ENCODE results near the gene LRRTM4. TPM values are rescaled to one million over a fixed set of nuclear protein-coding genes. Genes with fewer than 3 reads are reported as not detected.

LRRTM4 gene
- total RNA-seq, 1 donor from 2014 or later = 1.8 TPM

DNA sequence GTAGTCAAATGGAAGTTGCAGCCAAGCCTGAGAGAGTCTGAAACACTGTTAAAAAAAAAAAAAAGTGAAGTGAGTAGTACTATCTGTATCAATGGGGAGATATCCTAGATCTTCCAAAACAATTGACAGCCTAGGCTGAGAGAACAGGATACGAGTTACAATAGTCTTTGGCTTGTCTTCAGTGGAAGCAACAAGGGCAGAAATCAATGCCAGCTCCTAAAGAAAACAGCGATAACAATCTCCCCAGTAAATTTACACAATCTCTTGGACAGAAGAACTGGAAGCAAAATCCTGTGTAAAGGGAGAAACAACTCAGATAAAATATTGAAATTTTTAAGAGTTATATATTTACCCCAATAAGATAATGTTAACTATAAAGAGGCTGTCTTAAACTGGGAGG lies 508.7 kb downstream of the LRRTM4 start:
- Mint-ChIP-seq H3K4me1 (ENCODE audit: unreplicated experiment) (peaks cover 10% of the 10 kb centered on the region), H3K27me3 (ENCODE audit: unreplicated experiment) (no peaks in the 10 kb centered on the region), H3K9me3 (ENCODE audit: unreplicated experiment) (no peaks in the 10 kb centered on the region), H3K36me3 (ENCODE audit: low read depth, unreplicated experiment) (no peaks in the 10 kb centered on the region), H3K4me3 (ENCODE audit: unreplicated experiment) (no peak overlapping the region), H3K27ac (ENCODE audit: unreplicated experiment) (no peak overlapping the region)
- no peak for TF ChIP-seq CTCF (IDR thresholded peaks at IDR 0.05; ENCODE audit: unreplicated experiment)
- DNase-seq (ENCODE audit: low spot score) = no peak

- Mint-ChIP-seq H3K27ac (ENCODE audit: unreplicated experiment) (no peak overlapping the region), H3K4me1 (ENCODE audit: unreplicated experiment) (peaks cover 10% of the 10 kb centered on the region), H3K27me3 (ENCODE audit: unreplicated experiment) (no peaks in the 10 kb centered on the region), H3K4me3 (ENCODE audit: unreplicated experiment) (no peak overlapping the region), H3K9me3 (ENCODE audit: unreplicated experiment) (no peaks in the 10 kb centered on the region), H3K36me3 (ENCODE audit: low read depth, unreplicated experiment) (no peaks in the 10 kb centered on the region)
- no peak for TF ChIP-seq CTCF (IDR thresholded peaks at IDR 0.05; ENCODE audit: unreplicated experiment)
- DNase-seq (ENCODE audit: low spot score) = no peak
Observed at GRCh38 chr2:77009307-77009706, 512.9 kb downstream of the LRRTM4 start.

- no peak for TF ChIP-seq CTCF (IDR thresholded peaks at IDR 0.05; ENCODE audit: unreplicated experiment)
- peaks cover 10% of the 10 kb centered on the region for H3K4me1 Mint-ChIP-seq (ENCODE audit: unreplicated experiment)
- no peak for DNase-seq (ENCODE audit: low spot score)
- no peaks in the 10 kb centered on the region for H3K27me3 Mint-ChIP-seq (ENCODE audit: unreplicated experiment)
- no peaks in the 10 kb centered on the region for H3K36me3 Mint-ChIP-seq (ENCODE audit: low read depth, unreplicated experiment)
- no peak overlapping the region for H3K4me3 Mint-ChIP-seq (ENCODE audit: unreplicated experiment)
- H3K9me3 Mint-ChIP-seq (ENCODE audit: unreplicated experiment) = no peaks in the 10 kb centered on the region
- H3K27ac Mint-ChIP-seq (ENCODE audit: unreplicated experiment) = no peak overlapping the region
Observed at GRCh38 chr2:77008853-77009252, 513.3 kb downstream of the LRRTM4 start.

DNA sequence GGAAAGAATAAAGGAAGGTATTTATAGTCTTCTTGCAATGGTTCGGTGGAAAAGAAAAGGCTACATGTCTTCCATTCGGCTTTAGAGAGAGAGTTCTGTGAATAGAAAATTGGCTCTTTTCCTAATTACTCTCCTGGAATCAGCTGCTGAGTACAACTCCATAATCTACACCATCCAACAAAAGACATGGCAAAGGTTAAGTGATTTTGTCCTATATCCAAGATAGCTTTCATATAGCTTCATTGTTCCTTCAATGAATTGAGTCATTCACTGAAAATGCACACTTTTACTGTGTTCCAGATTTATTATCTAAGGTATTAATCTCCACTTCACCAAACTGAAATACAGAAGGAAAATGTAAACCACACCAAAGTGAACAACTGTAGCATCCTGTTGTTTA lies 514.5 kb downstream of the LRRTM4 start:
- DNase-seq (ENCODE audit: low spot score) = no peak
- Mint-ChIP-seq H3K4me3 (ENCODE audit: unreplicated experiment) (no peak overlapping the region), H3K9me3 (ENCODE audit: unreplicated experiment) (no peaks in the 10 kb centered on the region), H3K4me1 (ENCODE audit: unreplicated experiment) (peaks cover 3% of the 10 kb centered on the region), H3K36me3 (ENCODE audit: low read depth, unreplicated experiment) (no peaks in the 10 kb centered on the region), H3K27me3 (ENCODE audit: unreplicated experiment) (no peaks in the 10 kb centered on the region), H3K27ac (ENCODE audit: unreplicated experiment) (no peak overlapping the region)
- no peak for TF ChIP-seq CTCF (IDR thresholded peaks at IDR 0.05; ENCODE audit: unreplicated experiment)

DNA sequence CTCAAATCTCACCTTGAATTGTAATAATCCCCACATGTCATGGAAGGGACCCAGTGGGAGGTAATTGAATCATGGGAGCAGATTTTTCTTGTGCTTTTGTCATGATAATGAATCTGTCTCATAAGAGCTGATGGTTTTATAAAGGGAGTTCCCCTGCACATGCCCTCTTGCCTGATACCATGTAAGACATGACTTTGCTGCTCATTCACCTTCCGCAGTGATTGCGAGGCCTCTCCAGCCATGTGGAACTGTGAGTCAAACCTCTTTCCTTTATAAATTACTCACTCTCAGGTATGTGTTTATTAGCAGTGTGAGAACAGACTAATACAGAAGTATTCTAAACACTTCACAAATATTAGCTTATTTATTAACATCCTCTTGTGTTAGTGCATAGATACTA lies 516.7 kb downstream of the LRRTM4 start:
- no peak overlapping the region for H3K27ac Mint-ChIP-seq (ENCODE audit: unreplicated experiment)
- TF ChIP-seq CTCF (IDR thresholded peaks at IDR 0.05; ENCODE audit: unreplicated experiment) = no peak
- no peak for DNase-seq (ENCODE audit: low spot score)
- no peaks in the 10 kb centered on the region for H3K36me3 Mint-ChIP-seq (ENCODE audit: low read depth, unreplicated experiment)
- H3K27me3 Mint-ChIP-seq (ENCODE audit: unreplicated experiment) = no peaks in the 10 kb centered on the region
- H3K9me3 Mint-ChIP-seq (ENCODE audit: unreplicated experiment) = no peaks in the 10 kb centered on the region
- peaks cover 8% of the 10 kb centered on the region for H3K4me1 Mint-ChIP-seq (ENCODE audit: unreplicated experiment)
- H3K4me3 Mint-ChIP-seq (ENCODE audit: unreplicated experiment) = no peak overlapping the region
